Medulla oblongata (tissue), 1 donor: ENCODE data around the gene PSMD8.
"Not testable (repeated sequence)": the region's sequence is repeated elsewhere in the genome, so short reads cannot be mapped to it uniquely, and the experiment has no call there.

Experiments
- DNase-seq: peaks from one replicate; pipeline ENCODE4 v3.0.0-alpha.2; 2015; ENCODE audit errors: extremely low spot score

Gene PSMD8

DNA sequence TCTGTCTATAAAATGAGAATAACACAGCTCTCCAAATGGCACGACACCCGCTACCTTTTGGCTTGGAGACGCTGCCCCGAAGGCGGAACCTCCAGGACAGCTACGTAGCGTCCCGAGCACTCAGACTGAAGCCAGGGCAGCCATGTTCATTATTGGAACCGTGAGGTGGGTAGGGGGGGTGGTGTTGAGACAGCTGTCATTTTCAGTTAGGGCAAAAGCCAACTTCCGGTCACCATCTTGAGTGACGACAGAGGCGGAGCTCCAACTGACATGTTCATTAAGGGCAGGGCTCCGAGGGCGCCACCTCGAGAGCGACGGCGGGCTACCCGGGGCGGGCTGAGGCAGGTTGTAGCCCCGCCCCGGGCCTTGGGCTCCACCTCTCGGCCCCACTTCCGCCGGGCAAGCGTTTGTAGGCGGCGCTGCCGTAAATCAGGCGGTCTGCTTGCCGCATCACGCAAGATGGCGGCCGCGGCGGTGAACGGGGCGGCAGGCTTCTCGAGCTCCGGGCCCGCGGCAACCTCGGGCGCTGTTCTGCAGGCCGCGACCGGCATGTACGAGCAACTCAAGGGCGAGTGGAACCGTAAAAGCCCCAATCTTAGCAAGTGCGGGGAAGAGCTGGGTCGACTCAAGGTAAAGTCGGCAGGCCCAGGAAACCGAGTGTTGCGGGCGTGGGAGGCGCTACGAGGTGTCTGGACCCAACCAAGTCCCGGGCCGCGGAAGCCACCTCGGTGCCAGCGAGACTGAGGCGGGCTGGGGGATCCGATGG, at the start of gene PSMD8:
Gene PSMD8, plus strand, starts transcription at position 240 of the 766 bp plus-strand sequence. Its CDS starts 31 bp downstream, at position 271.
- peak; percentile 100 for DNase-seq

- no peak for DNase-seq
These were observed 47.8 kb upstream of the PSMD8 start for GRCh38 chr19:38326591-38326990.

DNA sequence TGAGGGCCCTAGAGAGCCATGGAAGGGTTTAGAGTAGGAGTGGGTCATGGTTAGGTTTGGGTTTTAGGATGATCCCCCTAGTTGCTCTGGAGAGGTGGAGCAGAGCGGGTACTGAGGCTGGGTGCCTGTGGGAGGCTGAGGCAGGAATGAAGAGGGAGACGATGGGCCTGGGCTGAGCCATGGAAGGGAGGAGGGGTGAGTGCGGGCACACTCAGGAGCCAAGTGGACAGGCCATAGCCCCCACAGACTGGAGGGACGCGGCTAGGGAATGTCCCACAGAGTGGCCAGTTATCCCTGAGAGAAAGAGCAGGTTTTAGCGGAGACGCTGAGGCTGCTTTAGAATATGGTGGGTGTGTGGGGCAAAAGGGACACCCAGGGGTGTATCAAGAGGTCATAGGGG, 44.7 kb upstream of the PSMD8 start:
- DNase-seq = no peak

GRCh38 chr19:38331728-38332127, 42.6 kb upstream of the PSMD8 start:
- DNase-seq = no peak

DNA sequence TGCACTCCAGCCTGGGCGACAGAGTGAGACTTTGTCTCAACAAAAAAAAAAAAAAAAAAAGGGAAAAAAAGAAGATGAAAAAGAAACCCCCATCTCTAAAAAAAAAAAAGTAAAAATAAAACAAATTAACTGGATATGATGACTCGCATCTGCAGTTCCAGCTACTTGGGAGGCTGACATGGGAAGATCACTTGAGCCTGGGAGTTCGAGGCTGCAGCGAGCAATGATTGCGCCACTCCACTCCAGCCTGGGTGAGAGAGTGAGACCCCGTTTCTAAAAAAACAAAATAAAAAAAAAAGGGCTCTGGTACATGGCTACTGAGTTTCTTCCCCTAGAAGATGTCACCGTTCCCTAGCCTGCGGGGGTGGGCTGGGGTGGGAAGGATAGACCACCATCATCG, 41.1 kb upstream of the PSMD8 start:
- no peak for DNase-seq

- DNase-seq = peak; percentile 97
These were observed 38.3 kb upstream of the PSMD8 start for GRCh38 chr19:38335949-38336637.

DNA sequence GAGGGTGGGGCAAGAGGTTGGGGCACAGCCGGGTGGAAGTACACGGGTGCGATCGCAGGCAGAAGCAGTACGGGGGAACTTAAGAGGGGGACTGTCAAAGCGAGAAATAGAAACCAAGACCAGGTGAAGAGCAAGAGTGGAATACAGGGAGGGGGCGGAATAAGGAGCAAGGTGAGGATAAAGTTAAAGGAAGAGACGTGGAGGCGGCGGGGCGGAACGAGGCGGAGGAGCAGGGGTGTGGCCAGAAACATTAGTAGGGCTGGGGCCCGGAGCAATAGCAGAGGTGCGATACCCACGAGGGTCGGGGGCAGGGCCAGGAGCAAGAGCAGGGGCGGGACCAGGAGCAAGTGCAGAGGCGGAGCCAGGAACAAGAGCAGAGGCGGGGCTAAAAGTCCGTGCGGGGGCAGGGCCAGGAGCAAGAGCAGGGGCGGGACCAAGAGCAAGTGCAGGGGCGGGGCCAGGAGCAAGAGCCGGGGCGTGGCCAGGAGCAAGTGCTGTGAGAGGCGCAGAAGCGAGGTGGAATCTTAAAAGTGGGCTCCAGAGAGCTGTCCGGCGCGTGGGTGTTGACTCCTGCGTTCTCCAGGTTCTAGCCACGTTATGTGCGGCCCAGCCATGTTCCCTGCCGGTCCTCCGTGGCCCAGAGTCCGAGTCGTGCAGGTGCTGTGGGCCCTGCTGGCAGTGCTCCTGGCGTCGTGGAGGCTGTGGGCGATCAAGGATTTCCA, 37.6 kb upstream of the PSMD8 start:
- DNase-seq = peak; percentile 93

DNA sequence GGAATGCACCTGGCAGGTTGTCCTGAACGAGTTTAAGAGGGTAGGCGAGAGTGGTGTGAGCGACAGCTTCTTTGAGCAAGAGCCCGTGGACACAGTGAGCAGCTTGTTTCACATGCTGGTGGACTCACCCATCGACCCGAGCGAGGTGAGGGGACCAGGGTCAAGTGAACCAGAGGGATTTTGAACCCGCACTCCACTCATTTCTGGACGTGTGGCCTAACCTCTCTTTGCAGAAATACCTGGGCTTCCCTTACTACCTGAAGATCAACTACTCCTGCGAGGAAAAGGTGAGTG, 37.1 kb upstream of the PSMD8 start:
- DNase-seq = no peak

DNA sequence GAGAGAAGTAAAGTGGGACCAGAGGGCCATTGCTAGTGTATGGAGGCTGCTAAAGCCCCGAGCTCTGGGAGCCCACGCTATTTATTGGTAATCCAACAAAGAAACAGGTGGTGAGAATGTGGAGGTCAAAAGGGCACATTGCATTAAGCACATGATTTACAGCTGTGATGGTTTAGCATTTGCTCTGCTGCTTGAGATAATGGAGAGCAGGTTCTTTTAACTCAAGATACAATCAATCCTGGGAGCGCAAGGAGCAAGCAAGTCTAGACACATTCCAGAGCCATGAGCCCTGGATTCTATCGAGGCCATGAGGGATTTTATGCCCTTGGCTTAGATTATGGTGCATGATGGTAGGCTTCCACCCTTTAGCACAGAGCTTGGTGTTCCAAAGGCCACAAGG, 35.4 kb upstream of the PSMD8 start:
- DNase-seq = not testable (repeated sequence)

DNA sequence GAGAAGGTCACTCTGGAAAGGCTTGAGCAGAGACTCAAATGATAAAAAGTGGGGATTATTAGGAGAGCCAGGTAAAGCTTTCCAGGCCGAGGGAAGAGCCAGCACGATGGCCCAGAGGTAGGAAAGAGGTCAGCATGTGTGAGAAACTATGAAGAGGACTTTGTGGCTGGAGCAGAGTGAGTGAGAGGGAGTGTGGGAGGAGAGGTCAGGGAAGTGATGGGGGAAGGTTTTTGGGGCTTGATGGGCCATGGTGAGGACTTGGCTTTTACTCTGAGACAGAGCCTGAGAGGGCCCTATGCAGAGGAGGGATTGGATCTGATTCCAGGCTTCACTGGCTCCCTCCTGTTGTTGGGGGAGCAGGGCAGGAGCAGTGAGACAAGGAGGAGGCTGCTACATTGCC, 33.4 kb upstream of the PSMD8 start:
- DNase-seq = no peak

- no peak for DNase-seq
These were observed 27.5 kb upstream of the PSMD8 start for GRCh38 chr19:38346837-38347236.

- no peak for DNase-seq
These were observed 23.5 kb upstream of the PSMD8 start for GRCh38 chr19:38350883-38351282.

- DNase-seq = no peak
These were observed 22.4 kb upstream of the PSMD8 start for GRCh38 chr19:38351865-38352395.

- DNase-seq = no peak
These were observed 21.8 kb upstream of the PSMD8 start for GRCh38 chr19:38352611-38353010.

- no peak for DNase-seq
These were observed 18.3 kb upstream of the PSMD8 start for GRCh38 chr19:38355728-38356725.

DNA sequence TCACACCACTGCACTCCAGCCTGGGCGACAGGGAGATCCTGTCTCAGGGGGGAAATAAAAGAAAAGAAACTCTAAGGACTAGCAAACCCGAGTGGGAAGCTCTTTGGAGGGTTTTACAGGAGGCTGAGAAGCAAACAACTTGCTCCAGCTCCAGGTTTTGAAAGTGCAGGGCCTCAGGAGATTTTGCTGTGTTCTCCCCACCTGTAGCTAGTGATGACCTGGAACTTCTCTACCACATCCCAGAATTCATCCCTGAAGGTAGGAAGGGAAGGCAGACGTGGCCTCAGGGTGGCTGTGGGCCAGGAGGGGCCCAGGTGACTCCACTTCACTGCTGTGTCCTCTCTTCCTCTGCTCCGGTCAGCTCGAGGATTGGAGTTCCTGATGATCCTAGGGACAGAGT, 16.3 kb upstream of the PSMD8 start:
- no peak for DNase-seq

GRCh38 chr19:38359242-38360021, 14.9 kb upstream of the PSMD8 start:
- no peak for DNase-seq

- no peak for DNase-seq
These were observed 14.0 kb upstream of the PSMD8 start for GRCh38 chr19:38360351-38360750.

DNA sequence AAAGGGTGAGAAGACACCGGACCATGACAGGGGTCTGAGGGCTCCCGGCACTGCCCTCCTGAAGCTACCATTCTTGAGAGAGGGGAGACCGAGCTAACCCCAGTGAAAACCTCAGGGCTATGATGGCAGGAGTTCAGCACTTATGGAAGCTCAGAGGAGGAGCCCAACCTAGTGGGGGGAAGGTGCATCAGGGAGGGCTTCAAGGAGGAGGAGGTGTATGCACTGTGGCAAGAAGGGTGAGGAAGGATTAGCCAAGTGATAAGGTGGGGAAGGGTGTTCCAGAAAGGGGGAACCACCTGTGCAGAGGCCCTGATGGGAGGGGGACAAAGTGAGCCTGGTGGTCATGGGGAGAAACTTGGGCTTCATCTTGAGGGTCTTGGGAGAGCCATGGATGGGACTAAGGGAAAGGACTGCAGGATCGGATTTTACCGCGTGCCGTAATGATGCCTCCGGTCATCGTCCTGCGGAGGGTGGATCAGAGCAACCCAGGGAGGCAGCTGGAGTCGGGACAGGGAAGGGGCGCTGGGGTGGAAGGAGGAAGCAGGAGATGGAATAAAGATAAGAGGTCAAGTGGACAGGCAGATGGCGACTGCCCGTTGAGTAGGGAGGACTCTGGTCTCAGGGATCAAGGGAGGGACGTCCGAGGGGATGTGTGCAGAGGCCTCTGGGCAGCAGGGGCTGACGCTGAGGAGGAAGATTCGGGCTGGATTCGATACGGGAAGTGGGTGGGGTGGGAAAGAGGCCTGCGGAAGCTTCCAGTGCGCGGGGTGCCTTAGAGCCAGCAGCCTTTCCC, 13.3 kb upstream of the PSMD8 start:
- no peak for DNase-seq

DNA sequence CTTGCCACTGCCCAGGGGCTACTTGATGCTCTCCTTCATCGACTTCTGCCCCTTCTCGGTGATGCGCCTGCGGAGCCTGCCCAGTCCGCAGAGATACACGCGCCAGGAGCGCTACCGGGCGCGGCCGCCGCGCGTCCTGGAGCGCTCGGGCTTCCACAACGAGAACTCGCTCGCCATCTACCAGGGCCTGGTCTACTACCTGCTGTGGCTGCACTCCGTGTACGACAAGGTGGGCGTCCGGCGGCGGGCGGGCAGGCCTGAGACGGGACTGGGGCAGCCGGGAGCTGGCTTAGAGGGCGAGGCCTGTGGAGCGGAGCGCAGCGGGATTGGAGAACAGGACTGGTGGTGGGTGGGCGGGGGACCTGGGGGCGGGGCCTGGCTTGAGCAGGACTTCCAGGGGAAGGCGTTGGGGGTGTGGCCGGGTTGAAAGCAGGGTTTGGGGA, 12.7 kb upstream of the PSMD8 start:
- peak; percentile 45 for DNase-seq
